NCI-H69 (cell line): Measurements from ENCODE around the gene SNTG2.

ENCODE experiments used
- DNase-seq: peaks from one replicate; lab custom pipeline; 2025; lab: John Stamatoyannopoulos, UW

SNTG2 gene

DNA sequence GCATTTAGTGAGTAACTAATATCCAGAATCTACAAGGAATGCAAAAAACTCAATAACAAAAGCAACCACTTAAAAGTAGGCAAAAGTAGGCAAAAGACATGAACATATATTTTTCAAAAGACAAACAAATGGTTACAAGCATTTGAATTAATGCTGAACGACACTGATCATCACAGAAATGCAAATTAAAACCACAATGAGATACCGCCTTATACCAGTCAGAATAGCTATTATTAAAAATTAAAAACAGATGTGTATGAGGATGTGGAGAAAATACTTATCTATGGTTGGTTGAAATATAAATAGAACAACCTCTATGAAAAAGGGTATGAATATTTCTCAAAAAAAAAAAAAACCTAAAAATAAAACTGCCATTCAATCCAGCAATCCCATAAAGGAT, 51.7 kb downstream of the SNTG2 start:
- DNase-seq: no peak

DNA sequence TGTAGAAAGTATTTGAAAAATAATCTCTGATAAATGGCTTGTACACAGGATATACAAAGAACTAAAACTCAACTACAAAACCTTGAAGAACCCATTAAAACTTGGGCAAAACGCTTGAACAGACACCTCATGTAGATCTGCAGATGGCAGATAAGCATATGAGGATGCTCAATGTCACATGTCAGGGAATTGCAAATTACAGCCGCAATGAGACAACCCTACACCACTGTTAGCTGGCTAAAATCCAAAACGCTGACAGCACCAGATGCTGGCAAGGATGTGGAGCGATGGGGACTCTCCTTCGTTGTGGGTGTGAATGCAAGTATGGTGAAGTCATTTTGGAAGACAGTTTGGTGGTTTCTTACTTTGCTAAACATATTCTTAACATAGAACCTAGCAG, 53.7 kb downstream of the SNTG2 start:
- DNase-seq: peak; percentile 1

DNA sequence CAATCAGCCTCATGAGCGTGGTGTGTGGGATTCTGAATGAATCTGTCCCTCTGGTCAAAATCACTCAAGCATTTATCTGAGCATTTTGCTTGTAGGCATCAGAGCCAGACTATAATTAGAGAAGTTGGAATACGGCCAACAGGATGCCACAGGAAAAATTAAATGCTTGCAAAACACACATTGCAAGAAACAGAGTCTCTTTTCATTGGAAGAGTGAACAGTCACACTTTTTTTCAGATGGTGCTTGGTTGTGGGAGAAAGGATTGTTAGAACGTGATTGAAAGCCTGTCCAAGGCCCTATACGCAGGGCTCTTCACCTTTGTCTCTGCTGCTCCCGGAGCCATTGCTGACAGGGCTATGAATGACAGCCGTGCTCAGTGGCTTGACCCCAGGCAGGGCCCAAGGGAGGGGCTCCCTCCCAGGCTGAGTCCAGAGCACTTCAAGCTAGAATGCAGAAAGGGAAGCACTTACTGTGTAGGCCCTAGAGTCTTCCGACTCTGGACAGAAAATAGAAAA, 59.8 kb downstream of the SNTG2 start:
- DNase-seq: peak; percentile 44

DNA sequence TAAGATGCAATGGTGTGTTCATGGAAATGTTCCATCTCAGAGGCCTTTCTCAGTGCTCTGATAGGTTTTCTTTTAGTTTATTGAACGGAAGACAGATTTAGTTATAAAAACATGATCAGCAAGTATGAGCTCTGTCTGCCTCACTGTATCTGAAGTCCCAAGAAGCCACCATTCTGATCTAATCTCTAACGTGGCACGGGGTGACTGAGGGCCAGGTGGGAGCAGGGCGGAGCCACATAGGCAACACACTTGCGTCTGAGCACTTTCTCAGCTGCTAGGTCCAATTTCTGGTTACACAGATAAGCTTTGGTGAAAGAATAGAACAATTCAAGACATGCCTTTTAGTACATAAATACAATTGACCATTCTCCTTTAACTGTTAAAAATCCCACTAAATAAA, 60.4 kb downstream of the SNTG2 start:
- no peak for DNase-seq

DNA sequence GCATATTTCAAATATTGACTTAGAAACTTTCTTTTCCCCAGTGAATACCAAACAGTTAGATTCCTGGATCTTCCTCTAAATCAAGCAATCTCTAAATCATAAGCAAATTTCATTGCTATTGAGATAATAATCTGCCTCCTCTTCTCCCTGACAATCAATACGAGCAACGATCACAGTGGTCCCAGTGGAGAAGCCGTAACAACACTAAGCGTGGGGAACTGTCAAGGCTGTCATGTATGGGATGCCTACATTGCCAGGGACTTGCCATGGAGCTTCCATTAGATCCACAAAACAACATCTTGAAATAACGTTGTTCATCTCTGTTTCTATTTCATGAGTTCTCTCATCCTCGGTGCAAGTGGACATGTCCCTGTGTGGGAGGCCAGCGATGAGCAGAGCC, 61.3 kb downstream of the SNTG2 start:
- no peak for DNase-seq

DNA sequence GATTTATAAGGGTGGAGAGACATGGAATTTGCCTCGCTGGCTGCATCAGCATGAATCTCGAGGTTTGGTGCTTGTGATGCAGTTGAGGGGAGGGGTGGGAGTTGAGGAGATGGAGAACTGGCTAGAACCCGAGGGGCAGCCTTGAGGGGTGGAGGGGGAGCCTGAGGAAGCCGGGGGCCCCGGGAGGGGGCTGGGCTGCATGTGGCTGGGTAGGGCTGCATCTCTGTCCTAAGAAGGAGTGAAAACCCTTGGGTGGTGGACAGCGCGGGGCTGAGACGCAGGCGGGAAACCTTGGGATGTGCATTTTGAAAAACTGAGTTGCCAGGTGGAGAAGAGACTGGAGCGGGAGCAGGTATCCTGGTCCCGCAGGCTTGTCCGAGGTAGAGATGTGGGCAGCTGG, 64.2 kb downstream of the SNTG2 start:
- no peak for DNase-seq

DNA sequence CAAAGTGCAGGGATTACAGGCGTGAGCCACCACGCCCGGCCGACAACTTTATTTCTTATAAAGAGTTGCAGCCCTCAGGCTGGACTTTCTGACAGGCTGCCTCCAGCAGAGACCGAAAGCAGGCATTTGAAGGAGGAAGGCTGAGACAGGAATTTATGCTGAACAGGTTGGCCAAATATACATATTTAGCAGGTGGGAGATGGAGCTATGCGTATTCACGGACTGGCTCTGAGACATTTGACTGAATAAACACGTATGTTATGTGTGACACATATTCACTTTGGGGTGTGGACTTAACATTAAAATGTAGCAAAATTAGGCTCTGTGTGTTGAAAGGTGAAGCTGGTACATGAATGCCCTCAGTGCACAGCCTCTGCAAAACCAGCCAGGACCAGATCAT, 65.9 kb downstream of the SNTG2 start:
- no peak for DNase-seq

DNA sequence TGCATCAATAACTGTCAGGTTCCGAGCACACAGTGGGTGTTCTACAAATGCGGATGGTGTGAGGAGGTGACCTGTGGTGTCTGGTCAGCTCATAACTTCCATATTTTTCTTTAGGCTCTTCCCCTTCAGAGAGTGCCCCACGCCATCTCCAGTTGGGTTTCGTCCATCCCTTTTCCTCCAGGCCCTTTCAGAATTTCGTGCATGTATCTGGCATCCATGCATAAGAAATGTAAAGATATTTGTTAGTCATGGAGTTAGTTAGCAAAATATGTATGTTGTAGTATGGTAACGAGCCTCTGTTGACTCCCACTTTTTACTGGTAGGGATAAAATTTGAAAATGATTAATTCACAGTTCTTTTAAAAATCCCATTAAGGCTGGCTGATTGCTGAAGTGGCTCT, 67.2 kb downstream of the SNTG2 start:
- DNase-seq: no peak

DNA sequence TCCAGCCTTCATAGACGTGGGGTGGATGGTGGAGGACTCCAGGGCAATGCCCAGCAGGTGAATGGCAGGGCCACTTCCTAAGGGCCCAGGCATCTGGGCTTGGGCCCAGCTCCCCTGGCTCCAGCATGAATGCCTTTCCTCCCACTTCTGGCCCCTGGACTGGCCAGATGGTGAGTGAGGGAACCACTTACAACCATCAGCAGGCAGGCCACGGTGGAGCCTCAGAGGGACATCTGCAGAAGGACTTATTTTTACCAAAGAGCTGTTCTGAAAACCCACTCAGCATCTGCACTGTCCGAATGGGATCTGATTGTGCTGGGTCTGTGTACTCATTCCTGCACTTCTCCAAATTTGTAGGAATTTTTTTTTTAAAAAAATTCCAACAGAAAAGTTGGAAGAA, 69.6 kb downstream of the SNTG2 start:
- DNase-seq: no peak

DNA sequence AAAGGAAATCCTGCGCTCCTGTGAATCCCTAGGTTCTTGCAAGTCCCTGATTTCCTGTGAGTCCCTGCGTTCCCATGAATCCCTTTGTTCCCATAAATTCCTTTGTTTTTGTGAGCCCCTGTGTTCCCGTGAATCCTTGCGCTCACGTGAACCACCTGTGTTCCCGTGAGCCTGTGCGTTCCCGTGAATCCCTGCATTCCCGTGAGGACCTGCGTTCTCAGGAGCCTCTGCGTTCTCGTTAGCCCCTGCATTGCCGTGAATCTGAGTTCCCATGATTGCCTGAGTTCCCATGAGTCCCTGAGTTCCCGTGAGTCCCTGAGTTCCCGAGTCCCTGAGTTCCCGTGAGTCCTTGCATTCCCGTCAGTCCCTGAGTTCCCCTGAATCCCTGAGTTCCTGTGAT, 71.5 kb downstream of the SNTG2 start:
- no peak for DNase-seq

DNA sequence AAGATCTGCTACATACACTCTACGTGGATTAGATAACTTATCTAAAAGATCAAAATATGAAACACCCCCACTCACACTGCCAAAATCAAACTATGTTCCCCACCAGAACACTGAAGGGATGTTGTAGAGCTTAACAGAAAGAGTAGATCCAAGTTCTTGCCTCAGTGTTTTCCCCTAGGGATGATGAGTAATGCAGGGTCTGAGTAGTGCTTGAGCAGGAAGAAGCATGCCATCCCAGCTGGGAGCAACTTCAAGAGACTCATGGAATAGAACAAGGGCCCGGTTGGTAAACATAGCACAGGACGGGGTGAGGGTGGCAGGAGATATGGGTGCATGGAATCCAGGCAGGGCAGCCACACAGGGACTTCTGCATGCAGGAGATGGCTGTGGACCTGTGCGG, 74.3 kb downstream of the SNTG2 start:
- DNase-seq: no peak

DNA sequence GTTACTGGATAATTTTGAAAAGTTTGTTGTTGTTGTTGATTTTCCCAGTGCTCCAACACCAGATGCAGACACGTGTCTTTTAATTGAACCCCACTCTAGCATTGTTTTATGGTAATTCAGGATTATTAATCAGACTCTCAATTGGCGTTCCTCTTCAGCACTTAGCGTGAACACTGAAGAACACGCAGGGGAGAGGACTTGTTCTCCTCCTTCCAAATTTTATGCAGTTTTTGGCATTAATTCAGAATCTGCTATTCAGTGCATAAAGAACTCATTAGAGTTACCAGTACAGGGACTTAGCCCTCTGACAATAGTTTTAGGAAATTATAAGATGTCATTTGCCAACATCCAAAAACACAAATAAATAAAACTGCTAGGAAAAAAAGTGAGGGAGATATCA, 75.5 kb downstream of the SNTG2 start:
- no peak for DNase-seq

DNA sequence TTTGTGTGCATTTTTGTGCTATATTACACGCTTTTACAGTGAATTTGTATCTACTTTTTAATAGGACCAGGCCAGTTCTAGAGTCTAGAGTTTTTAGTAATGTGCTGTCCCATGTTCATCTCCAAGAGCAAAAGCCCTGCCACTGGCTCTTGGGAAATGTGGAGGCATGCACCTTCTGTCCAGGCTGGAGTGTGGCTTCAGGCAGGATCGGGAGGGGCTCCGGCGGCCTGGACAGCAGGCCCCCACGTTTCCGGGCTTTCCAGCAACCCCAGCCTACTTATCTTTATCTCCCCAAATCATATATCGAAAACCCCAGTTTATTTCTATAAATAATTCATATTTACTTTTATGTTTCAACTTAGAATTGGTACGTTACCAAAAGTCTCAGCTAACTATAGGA, 78.2 kb downstream of the SNTG2 start:
- no peak for DNase-seq

DNA sequence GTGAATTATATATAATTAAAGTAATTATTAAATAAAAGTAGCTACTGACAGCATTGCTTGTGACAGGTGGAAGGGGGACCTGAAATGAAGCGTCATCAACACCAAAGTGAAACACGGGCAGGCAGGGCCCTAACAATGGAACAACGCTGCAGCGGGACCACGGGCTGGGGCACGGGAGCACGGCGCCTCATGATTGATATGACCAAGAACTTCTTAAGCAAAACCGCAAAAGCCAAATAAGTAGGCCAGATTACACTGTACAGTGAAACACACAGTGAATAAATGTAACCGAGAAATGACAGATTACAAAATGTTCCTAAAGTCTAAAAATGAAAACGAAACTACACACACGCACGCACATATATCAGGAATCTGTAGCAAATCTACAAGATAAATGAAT, 81.4 kb downstream of the SNTG2 start:
- DNase-seq: no peak

DNA sequence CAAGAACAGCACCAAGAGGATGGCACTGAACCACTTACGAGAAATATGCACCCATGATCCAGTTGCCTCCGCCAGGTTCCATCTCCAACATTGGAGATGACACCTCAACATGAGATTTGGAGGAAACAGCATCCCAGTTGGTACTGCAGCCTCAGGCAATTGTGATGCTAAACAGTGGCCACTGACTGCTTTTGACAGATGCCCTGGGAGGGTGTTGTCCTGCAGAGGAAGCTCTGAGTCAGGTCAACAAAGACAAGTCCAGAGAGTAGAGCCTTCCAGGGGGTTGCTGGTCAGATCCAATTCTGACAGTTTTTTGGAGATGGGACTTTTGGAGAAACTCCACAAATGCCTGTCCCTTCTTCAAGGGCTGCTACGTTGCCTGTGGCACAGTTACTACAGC, 82.4 kb downstream of the SNTG2 start:
- DNase-seq: no peak

DNA sequence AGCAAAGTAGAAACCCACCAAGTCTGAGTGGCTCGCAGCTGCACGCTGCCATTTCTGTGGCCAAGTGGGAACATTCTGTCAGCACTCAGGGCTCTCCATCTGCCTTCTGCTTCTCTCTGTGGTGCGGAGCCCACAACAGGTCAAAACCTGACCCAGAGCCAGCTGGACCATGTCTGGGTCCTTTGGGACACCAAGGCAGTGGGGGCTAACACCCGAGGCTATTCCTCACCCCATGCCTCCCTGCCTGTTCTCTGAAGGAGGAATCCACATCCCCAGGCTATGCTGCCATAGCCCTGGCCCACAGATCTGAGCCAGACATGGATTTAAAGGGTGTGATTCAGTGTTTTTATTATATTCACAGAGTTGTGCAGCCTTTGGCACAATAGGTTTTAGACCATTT, 86.4 kb downstream of the SNTG2 start:
- no peak for DNase-seq

DNA sequence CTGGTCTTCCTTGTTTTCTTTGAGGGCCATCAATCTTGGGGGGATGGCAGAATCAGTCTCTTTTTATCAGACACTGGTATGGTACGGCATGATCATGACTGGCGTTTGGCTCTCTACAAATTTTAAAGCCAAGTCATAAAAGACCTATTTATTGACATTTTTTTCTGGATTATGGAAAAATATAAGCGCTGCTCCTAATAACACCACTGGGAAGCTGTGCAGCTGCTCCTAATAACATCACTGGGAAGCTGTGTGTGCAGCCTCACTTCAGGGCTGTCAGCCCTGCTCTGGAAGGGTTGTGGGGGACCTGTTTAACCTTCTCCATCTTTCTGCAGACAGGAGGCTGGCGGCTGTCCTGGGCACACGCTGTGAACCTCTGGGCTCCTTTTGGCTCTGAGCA, 88.9 kb downstream of the SNTG2 start:
- no peak for DNase-seq

DNA sequence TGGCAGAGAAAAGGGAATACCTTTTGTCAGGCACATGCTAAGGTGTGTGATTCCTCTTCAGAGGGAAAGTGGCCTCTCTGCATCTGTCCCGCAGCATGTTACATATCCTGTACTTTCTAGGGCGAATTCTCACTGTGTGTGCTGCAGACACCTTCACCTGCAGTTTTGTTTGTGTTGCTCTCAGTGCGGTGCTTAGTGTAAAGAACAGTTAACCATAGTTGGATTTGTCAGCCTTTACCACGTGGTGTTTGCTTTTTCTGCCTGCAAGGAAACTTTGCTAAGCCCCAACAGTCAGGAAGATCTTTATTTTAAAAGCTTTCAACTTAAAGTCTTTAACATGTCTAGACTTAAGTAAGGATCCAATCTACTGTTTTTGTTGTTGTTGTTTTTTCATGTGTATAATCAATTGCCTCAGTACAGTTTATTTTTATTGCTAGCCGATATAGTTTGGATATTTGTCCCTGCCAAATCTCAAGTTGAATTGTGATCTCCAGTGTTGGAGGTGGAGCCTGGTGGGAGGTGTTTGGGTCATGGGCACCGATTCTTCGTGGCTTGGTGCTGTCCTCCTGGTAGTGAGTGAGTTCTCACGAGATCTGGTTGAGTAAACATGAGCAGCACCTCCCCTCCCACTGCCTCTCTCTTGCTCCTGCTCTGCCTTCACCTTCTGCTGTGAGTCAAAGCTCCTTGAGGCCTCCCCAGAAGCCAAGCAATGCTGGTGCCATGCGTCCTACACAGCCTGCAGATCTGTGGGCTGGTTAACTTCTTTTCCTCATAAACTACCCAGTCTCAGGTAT, 90.6 kb downstream of the SNTG2 start:
- DNase-seq: no peak

DNA sequence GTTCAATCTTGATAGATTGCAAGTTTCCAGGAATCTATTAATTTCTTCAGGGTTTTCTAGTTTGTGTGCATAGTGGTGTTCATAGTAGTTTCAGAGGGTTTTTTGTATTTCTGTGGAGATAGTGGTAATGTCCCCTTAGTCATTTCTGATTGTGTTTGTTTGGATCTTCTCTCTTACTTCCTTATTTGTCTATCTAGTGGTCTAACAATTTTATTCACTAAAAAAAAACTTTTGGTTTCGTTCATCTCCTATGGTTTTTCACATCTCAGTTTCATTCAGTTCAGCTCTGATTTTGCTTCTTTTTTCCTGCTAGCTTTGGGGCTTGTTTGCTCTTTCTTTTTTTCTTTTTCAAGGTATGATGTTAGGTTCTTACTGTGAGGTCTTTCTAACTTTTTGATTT, 94.5 kb downstream of the SNTG2 start:
- DNase-seq: no peak

DNA sequence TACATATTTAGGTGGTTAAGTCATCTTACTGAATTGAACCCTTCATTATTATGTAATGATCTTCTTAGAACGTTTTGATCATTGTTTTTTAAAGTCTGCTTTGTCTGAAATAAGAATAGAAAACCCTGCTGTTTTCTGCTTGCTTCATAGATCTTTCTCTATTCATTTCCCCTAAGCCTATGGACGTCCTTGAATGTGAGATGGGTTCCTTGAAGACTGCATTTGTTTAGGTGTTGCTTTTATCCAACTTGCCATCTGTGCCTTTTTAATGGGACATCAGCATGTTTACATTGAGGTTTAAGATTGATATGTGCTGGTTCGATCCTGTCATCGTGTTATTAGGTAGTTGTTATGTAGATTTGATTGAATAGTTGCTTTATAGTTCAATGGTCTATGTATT, 95.4 kb downstream of the SNTG2 start:
- DNase-seq: no peak

DNA sequence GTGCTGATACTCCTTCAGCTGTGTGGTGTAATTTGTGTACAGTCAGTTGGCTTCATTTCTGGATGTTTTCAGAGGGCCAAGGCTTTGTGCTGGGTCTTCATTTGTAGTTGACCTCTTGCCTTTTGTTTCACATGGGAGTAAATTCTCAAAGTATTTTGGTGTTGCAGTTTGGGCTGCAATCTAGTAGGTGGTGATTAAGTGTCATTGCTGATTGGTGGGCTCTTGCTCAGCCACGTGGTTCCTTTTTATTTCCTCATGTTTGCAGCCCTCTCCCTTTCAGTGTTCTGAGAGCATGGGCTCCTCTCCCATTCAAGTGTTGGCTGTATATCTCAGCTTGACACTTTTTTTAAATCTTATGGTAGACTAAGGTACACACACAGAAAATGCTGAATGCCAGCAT, 96.8 kb downstream of the SNTG2 start:
- no peak for DNase-seq

DNA sequence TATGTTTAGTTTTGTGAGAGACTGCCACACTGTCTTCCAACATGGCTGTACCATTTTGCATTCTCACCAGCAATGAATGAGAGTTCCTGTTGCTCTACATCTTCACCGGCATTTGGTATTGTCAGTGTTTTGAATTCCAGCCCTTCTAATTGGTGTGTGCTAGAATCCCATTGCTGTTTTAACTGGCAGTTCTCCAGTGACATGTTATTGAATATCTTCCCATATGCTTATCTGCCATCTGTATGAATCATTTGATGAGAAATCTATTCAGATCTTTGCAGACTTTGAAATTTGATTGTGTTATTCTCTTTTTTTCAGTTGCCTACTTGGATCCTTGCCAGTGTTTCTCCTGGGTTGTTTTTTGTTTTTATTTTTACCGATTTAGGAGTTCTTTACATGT, 99.0 kb downstream of the SNTG2 start:
- no peak for DNase-seq

DNA sequence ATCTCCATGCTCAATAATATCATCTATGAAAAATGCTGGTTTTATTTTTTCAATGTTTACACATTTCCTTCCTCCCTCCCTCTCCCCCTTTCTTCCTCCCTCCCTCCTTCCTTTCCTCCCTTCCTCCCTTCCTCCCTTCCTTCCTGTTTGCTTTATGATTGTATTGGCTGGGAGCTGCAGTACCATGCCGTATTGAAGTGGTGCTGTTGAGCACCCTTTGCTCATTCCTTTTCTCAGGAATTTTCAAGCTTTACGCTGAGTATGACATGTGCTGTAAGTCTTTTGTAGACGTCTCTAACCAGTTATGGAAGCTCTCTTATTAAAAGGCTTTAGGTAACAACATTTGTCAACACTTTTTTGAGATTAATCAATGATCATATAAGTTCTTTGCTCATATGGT, 100.4 kb downstream of the SNTG2 start:
- peak; percentile 8 for DNase-seq

DNA sequence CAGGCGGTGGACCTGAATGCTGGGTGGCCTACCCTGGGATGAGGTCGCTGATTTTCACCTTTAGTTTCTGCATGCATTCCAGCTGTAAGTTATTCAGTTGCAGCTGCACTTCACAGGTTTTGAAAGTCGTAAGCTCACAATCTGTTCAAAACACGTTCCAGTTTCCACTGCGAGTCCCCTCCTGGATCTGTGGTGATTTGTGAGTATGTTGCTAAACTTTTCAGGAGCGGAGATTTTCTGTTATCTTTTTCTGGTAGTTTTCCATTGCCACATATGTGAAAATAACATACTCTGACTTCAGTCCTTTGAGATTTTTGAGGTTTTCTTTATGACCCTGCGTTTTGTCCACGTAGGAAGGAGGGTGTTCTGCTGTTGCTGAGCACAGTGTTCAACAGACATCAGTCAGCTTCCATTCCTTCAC, 102.1 kb downstream of the SNTG2 start:
- DNase-seq: no peak
